Lung (tissue), 12 donors: ENCODE data around the gene EFCC1. TPM values are rescaled to one million over a fixed set of nuclear protein-coding genes. Genes with fewer than 3 reads are reported as not detected.

ENCODE experiments used
- ATAC-seq: fragments of 200-7000 bp; cut with Tn5 transposase; one replicate; pipeline ENCODE4 v1.9.1; 2020; ENCODE audit warnings: moderate number of reproducible peaks; ENCODE audit not compliant: insufficient read depth, low FRiP score
- DNase-seq, 3 donors: peaks; one replicate each; pipeline ENCODE4 v3.0.0-alpha.2; 2013 to 2017
- H3K27ac ChIP-seq, 2 donors: one replicate each; pipeline ENCODE4 v1.5.1; 2013; ENCODE audit warnings: mild to moderate bottlenecking in 2 of 2, moderate library complexity in 2 of 2, control low read depth in 1 of 2, inconsistent platforms in 1 of 2, low read depth in 1 of 2, low read length in 1 of 2
- H3K27me3 ChIP-seq, 3 donors: one replicate each; pipeline ENCODE4 v1.5.1; 2013; ENCODE audit warnings: low read length in 2 of 3; ENCODE audit not compliant: control insufficient read depth in 3 of 3, insufficient read depth in 3 of 3
- H3K36me3 ChIP-seq, 4 donors: one replicate each; pipeline ENCODE4 v1.5.1; 2013; ENCODE audit warnings: low read length in 4 of 4, mild to moderate bottlenecking in 1 of 4, moderate library complexity in 1 of 4; ENCODE audit not compliant: control insufficient read depth in 4 of 4, insufficient read depth in 4 of 4
- H3K4me1 ChIP-seq, 5 donors: one replicate each; pipeline ENCODE4 v1.5.1; 2013; ENCODE audit warnings: low read length in 5 of 5, mild to moderate bottlenecking in 2 of 5, moderate library complexity in 1 of 5; ENCODE audit not compliant: control insufficient read depth in 5 of 5, insufficient read depth in 5 of 5
- H3K4me3 ChIP-seq: one replicate; pipeline ENCODE4 v1.5.1; 2013; ENCODE audit warnings: mild to moderate bottlenecking, control low read depth, moderate library complexity
- H3K9ac ChIP-seq, 2 donors: one replicate each; pipeline ENCODE4 v1.5.1; 2013; ENCODE audit warnings: low read length in 2 of 2, control low read depth in 1 of 2; ENCODE audit not compliant: insufficient read depth in 1 of 2
- H3K9me3 ChIP-seq, 4 donors: one replicate each; pipeline ENCODE4 v1.5.1; 2013; ENCODE audit warnings: low read length in 3 of 4, mild to moderate bottlenecking in 1 of 4, moderate library complexity in 1 of 4; ENCODE audit not compliant: control insufficient read depth in 4 of 4, insufficient read depth in 3 of 4
- CTCF ChIP-seq: IDR thresholded peaks from 2 replicates; pipeline ENCODE4 v1.5.1; 2012; ENCODE audit warnings: mild to moderate bottlenecking; ENCODE audit errors: control extremely low read depth, extremely low read depth
- WGBS, 2 donors: extraction: QIAGEN DNeasy Blood & Tissue Kit; methylation state at CpG; one replicate each; pipeline ENCODE4 v1.1.7; 2013; 5-methylcytosine and 5-hydroxymethylcytosine counted together
- polyA plus RNA-seq, 2 donors: library from polyadenylated mRNA; stranded (reverse); fragments of 200-250 nt; gene quantifications; one replicate each; pipeline ENCODE4 v1.2.1, GENCODE V29; 2013
- total RNA-seq, 2 donors: library from RNA; depleted of rRNA in 1 of 2; stranded (reverse); fragments of >200 nt in 1 of 2; gene quantifications; one replicate each; pipeline ENCODE4 v1.2.1, GENCODE V29; 2014 to 2021
- donor health status: control.
- donor health status: control.
- donor health status: Bipolar disorder and iron deficiency.
- donor health status: healthy.
- donor health status: DM: yes; HTN: yes; CAD: no.

Gene EFCC1
- total and polyA plus RNA-seq, 4 donors = 3.2 to 10.0 (median 6.3) TPM

GRCh38 chr3:129070086-129070885 lies 69.2 kb downstream of the EFCC1 start:
- H3K4me1 ChIP-seq = peaks cover 0 to 3% (median 0%) of the 10 kb centered on the region in 5 donors
- DNase-seq (no peak), ATAC-seq (no peak)
- no peak overlapping the region for H3K27ac ChIP-seq
- H3K36me3 ChIP-seq = no peaks in the 10 kb centered on the region
- H3K9ac ChIP-seq = no peak overlapping the region
- peaks cover 0 to 3% (median 0%) of the 10 kb centered on the region in 4 donors for H3K9me3 ChIP-seq
- H3K27me3 ChIP-seq = no peaks in the 10 kb centered on the region
- 69 to 75% methylated on average over 8 of the region's 8 CpGs for WGBS, 2 donors
- H3K4me3 ChIP-seq = no peak overlapping the region
- no peak for TF ChIP-seq CTCF

- Histone ChIP-seq H3K4me3 (no peak overlapping the region), H3K36me3 (no peaks in the 10 kb centered on the region), H3K9me3 (no peaks in the 10 kb centered on the region), H3K4me1 (peaks cover 0 to 2% (median 0%) of the 10 kb centered on the region in 5 donors), H3K9ac (no peak overlapping the region), H3K27me3 (no peaks in the 10 kb centered on the region), H3K27ac (peak overlapping the region in 1 of 2 donors; percentile 45)
- peak in 1 of 3 donors; percentile 22 for DNase-seq
- 55 to 75% methylated on average over 7 of the region's 7 CpGs for WGBS, 2 donors
- ATAC-seq = no peak
- no peak for TF ChIP-seq CTCF
Observed at GRCh38 chr3:129077222-129077621, 76.1 kb downstream of the EFCC1 start.

DNA sequence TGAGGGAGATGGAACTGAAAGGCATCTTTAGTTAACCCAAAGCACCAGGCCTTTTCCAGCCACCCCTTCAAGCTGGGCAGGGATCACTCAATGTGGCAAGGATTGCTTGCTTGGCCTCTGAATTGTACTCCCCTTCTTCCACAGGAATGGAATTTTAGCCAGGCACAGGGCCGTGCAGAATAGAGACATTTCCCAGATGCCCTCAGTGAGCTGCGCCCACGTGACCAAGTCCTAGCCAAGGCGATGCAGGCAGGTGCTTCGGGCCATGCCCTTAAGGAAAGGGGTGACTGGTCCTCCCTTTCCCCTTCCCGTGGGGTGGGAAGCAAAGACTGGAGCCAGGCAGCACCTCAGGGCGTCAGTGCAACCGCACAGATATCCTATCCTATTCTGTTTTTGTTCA lies 77.4 kb downstream of the EFCC1 start:
- no peak overlapping the region for H3K27ac ChIP-seq
- WGBS, 2 donors = 92 to 94% methylated on average over 8 of the region's 8 CpGs
- no peak for ATAC-seq

More for the DNA sequence above, 77.4 kb downstream of the EFCC1 start:
- Histone ChIP-seq H3K4me3 (no peak overlapping the region), H3K36me3 (no peaks in the 10 kb centered on the region), H3K9ac (no peak overlapping the region), H3K27me3 (no peaks in the 10 kb centered on the region), H3K9me3 (no peaks in the 10 kb centered on the region), H3K4me1 (peaks cover 0 to 2% (median 0%) of the 10 kb centered on the region in 5 donors)
- DNase-seq = no peak
- no peak for TF ChIP-seq CTCF
